CD4-positive, alpha-beta T cell (primary cell): ENCODE data around the gene FAM120B. TPM values are rescaled to one million over a fixed set of nuclear protein-coding genes. Genes with fewer than 3 reads are reported as not detected.

Experiments used
- ATAC-seq: fragments of 200-7000 bp; cut with Tn5 transposase; one replicate; pipeline ENCODE4 v1.10.0; 2022; ENCODE audit warnings: mild to moderate bottlenecking; ENCODE audit not compliant: poor library complexity
- CTCF ChIA-PET: fragments of 350-600 bp; sonication (Branson Sonifier 250); formaldehyde crosslinking; loops from one replicate; lab custom pipeline; 2021; ENCODE audit warnings: antibody characterized with exemption, inconsistent platforms; lab: Charles Lee
- POLR2A ChIA-PET: fragments of 350-600 bp; sonication (Branson Sonifier 250); formaldehyde crosslinking; loops from one replicate; lab custom pipeline; 2021; ENCODE audit warnings: antibody characterized with exemption, inconsistent platforms; lab: Charles Lee
- DNase-seq, 14 experiments: peaks; one replicate each; pipeline ENCODE4 v3.0.0-alpha.2; 2013 to 2020; ENCODE audit warnings: mixed read lengths in 2 of 14
- H3K27ac ChIP-seq, 2 donors: one replicate each; pipeline versions ENCODE4 v1.5.1 to v1.7.0; 2013; ENCODE audit warnings: low read length in 2 of 2, low read depth in 1 of 2, mild to moderate bottlenecking in 1 of 2
- H3K27me3 ChIP-seq, 2 experiments: 1 replicate in 1 of 2; 2 replicates in 1 of 2; pipeline versions ENCODE4 v1.6.1 to v1.7.0; 2013; ENCODE audit warnings: low read length in 2 of 2, control low read depth in 1 of 2, mild to moderate bottlenecking in 1 of 2, moderate library complexity in 1 of 2; ENCODE audit not compliant: insufficient read depth in 2 of 2, control insufficient read depth in 1 of 2
- H3K36me3 ChIP-seq: one replicate; pipeline ENCODE4 v1.6.1; 2013; ENCODE audit warnings: low read length, control low read depth; ENCODE audit not compliant: insufficient read depth
- H3K4me1 ChIP-seq: one replicate; pipeline ENCODE4 v1.6.1; 2013; ENCODE audit warnings: low read length, control low read depth; ENCODE audit not compliant: insufficient read depth
- H3K4me3 ChIP-seq: one replicate; pipeline ENCODE4 v1.5.1; 2013; ENCODE audit warnings: mild to moderate bottlenecking, low read length, moderate library complexity
- H3K9me3 ChIP-seq, 2 experiments: 1 replicate in 1 of 2; 2 replicates in 1 of 2; pipeline versions ENCODE4 v1.6.1 to v1.7.0; 2013; ENCODE audit warnings: low read length in 2 of 2, mild to moderate bottlenecking in 2 of 2, control low read depth in 1 of 2, moderate library complexity in 1 of 2; ENCODE audit not compliant: control insufficient read depth in 1 of 2, insufficient read depth in 1 of 2
- H3K27ac Mint-ChIP-seq: one replicate; pipeline ENCODE4 v1.8.0; 2020; ENCODE audit warnings: mixed read lengths
- H3K27me3 Mint-ChIP-seq: one replicate; pipeline ENCODE4 v1.8.0; 2021; ENCODE audit warnings: mixed read lengths
- H3K36me3 Mint-ChIP-seq: one replicate; pipeline ENCODE4 v1.8.0; 2021; ENCODE audit warnings: low read depth, mixed read lengths
- H3K4me1 Mint-ChIP-seq: one replicate; pipeline ENCODE4 v1.8.0; 2021; ENCODE audit warnings: low read depth, mixed read lengths
- H3K4me3 Mint-ChIP-seq: one replicate; pipeline ENCODE4 v1.8.0; 2020; ENCODE audit warnings: mild to moderate bottlenecking, mixed read lengths
- H3K9me3 Mint-ChIP-seq: one replicate; pipeline ENCODE4 v1.8.0; 2020; ENCODE audit warnings: mixed read lengths
- CTCF ChIP-seq: fragments of 200-600 bp; IDR thresholded peaks from one replicate; pipeline ENCODE4 v1.8.0; 2022; ENCODE audit warnings: antibody characterized with exemption, mild to moderate bottlenecking
- intact Hi-C, 2 experiments: fragments of 100-400 bp; cut with DNase I in 1 of 2; cut with micrococcal nuclease in 1 of 2; formaldehyde crosslinking; loops; one replicate each; pipeline versions ENCODE4 v1.15.1 to v1.9.0; 2023 to 2025; cut with DNase I, micrococcal nuclease
- total RNA-seq, 174 experiments: library from RNA in 2 of 174; stranded (reverse) in 2 of 174; gene quantifications; one replicate each; pipeline ENCODE4 v1.2.3 and lab custom pipeline; 2021 to 2026

Gene FAM120B
- total RNA-seq, 2 experiments from 2014 or later = 24.1 to 26.7 TPM

DNA sequence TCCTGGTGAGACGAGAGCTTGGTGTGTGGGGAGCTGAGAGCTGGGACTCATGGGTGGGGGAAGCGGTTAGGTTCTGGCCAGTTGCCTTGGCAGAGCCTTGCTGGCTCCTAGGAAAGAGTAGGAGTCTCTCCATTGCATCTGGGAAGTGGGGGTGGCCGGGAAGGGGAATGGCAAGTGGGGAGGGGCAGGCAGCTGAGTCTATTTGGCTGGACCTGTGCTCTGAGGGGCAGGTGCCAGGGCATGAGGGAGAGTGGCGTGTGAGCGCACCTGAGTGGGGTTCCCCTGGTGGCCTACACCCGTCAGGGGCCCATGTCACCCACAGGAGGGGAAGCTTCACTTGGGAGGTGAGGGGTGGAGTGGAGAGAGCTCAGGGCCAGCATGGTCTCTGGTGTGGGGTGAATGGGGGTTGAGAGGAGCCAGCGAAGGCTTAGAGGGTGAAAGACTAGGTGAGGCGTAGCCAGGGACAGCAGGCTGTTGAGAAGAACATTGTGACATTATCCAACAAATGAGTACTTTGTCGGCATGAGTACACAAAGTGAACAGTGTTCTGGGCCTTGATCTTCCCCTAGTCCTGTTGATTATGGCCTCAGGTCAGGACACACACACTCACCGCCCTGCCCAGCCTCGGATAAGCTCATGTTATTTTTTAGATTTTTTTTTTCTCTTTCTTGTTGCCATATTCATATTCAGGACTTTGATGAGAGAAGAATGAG is 59.8 kb downstream of the FAM120B start:
- Mint-ChIP-seq H3K4me3 (no peak overlapping the region), H3K36me3 (peaks cover 73% of the 10 kb centered on the region), H3K4me1 (no peaks in the 10 kb centered on the region), H3K27me3 (no peaks in the 10 kb centered on the region), H3K9me3 (no peaks in the 10 kb centered on the region), H3K27ac (peak overlapping the region; percentile 26)
- no peak overlapping the region for H3K4me3 ChIP-seq
- ATAC-seq = no peak
- H3K36me3 ChIP-seq = peaks cover 49% of the 10 kb centered on the region
- no peak overlapping the region for H3K27ac ChIP-seq
- H3K9me3 ChIP-seq = no peaks in the 10 kb centered on the region
- TF ChIP-seq CTCF = no peak
- no peak for DNase-seq
- ChIA-PET POLR2A (interaction anchor here (1.2 kb wide), 1 partner anchor 54 kb away, joined by 3 read pairs; no protein-coding TSS in a partner anchor), CTCF (no interaction called here)
- intact Hi-C loops = loop anchor here in 1 of 2 experiments (5.0 kb wide), 1 partner anchor 161 kb away; no protein-coding TSS in a partner anchor
- H3K4me1 ChIP-seq = no peaks in the 10 kb centered on the region
- H3K27me3 ChIP-seq = no peaks in the 10 kb centered on the region

DNA sequence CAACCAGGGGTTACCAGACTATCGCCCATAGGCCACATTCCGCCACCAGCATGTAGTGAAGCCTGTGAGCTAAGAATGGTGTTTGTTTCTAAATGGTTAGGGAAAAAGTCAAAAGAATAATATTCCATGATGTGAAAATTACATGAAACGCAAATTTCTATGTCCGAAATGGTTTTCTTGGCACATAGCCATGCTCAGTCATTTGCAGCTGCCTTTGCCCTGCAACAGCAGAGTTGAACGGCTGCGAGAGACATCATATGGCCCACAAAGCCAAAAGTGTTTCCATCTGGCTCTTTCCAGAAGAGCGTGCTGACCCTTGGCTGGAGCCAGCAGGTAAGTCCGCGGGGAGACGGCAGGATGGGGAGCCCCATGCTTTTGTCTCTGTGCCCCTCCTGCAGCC is 60.7 kb downstream of the FAM120B start:
- ChIA-PET CTCF (no interaction called here), POLR2A (interaction anchor here (1.2 kb wide), 1 partner anchor 55 kb away, joined by 3 read pairs; no protein-coding TSS in a partner anchor)
- H3K27me3 Mint-ChIP-seq = no peaks in the 10 kb centered on the region
- DNase-seq (no peak), ATAC-seq (no peak)
- no peaks in the 10 kb centered on the region for H3K9me3 Mint-ChIP-seq
- H3K4me3 Mint-ChIP-seq = no peak overlapping the region
- TF ChIP-seq CTCF = no peak
- H3K36me3 Mint-ChIP-seq = peaks cover 68% of the 10 kb centered on the region
- H3K4me1 Mint-ChIP-seq = no peaks in the 10 kb centered on the region
- Histone ChIP-seq H3K9me3 (no peaks in the 10 kb centered on the region), H3K4me1 (no peaks in the 10 kb centered on the region), H3K36me3 (peaks cover 45% of the 10 kb centered on the region), H3K4me3 (no peak overlapping the region), H3K27me3 (no peaks in the 10 kb centered on the region), H3K27ac (no peak overlapping the region)
- H3K27ac Mint-ChIP-seq = peak overlapping the region; percentile 53
- intact Hi-C loops = loop anchor here in 1 of 2 experiments (5.0 kb wide), 1 partner anchor 160 kb away; no protein-coding TSS in a partner anchor

DNA sequence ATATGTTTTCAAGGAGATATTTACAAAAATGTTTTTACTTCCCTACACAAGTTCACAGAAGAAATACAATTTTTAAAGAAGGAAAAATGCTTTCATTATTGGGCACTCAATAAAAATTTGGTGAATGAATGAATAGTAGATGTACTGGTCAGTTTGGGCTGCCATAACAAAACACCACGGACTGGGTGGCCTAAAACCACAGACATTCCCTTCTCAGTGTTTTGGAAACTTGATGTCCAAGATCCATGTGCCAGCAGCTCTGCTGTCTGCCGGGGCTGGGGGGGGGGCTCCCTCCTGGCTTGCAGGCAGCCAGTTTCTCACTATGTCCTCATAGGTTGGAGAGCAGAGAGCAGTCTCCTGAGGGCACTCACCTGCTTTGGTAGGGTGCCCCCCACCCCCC is 62.0 kb downstream of the FAM120B start:
- TF ChIP-seq CTCF = no peak
- CTCF ChIA-PET = no interaction called here
- no peaks in the 10 kb centered on the region for H3K9me3 ChIP-seq
- POLR2A ChIA-PET = no interaction called here
- no peaks in the 10 kb centered on the region for H3K9me3 Mint-ChIP-seq
- no peaks in the 10 kb centered on the region for H3K4me1 ChIP-seq
- H3K36me3 ChIP-seq = peaks cover 37% of the 10 kb centered on the region
- DNase-seq (no peak), ATAC-seq (no peak)
- peak overlapping the region; percentile 53 for H3K27ac Mint-ChIP-seq
- no peak overlapping the region for H3K27ac ChIP-seq
- H3K27me3 ChIP-seq = no peaks in the 10 kb centered on the region
- H3K36me3 Mint-ChIP-seq = peaks cover 65% of the 10 kb centered on the region
- no peak overlapping the region for H3K4me3 ChIP-seq
- H3K27me3 Mint-ChIP-seq = no peaks in the 10 kb centered on the region
- no peak overlapping the region for H3K4me3 Mint-ChIP-seq
- intact Hi-C loops = loop anchor here in 1 of 2 experiments (5.0 kb wide), 1 partner anchor 159 kb away; no protein-coding TSS in a partner anchor
- H3K4me1 Mint-ChIP-seq = no peaks in the 10 kb centered on the region
